Uterus (tissue), 2 donors: Measurements from ENCODE around the gene SERPINC1.

Source experiments
- CTCF ChIP-seq, 4 experiments: fragments of 200-600 bp in 2 of 4; fragments of 450-650 bp in 2 of 4; sonication (generic) in 2 of 4; IDR thresholded peaks; one replicate each; pipeline ENCODE4 v1.5.1; 2016 to 2019; ENCODE audit warnings: antibody characterized with exemption in 4 of 4, mild to moderate bottlenecking in 2 of 4, moderate library complexity in 1 of 4
- POLR2A ChIP-seq, 2 donors: fragments of 450-650 bp; IDR thresholded peaks; one replicate each; pipeline ENCODE4 v1.6.1; 2016; ENCODE audit warnings: antibody characterized with exemption in 2 of 2, mild to moderate bottlenecking in 1 of 2, moderate library complexity in 1 of 2

GRCh38 chr1:173887627-173888026 lies 29.5 kb downstream of the SERPINC1 start:
- no peak for TF ChIP-seq CTCF (IDR thresholded peaks at IDR 0.05)
- TF ChIP-seq POLR2A (IDR thresholded peaks at IDR 0.05), result no peak
